SU-DHL-6 (cell line): Measurements from ENCODE around the gene C1QL1.

Source experiments
- CTCF ChIP-seq: fragments of 200-600 bp; sonication (generic); IDR thresholded peaks from one replicate; pipeline ENCODE4 v1.5.1; 2017; ENCODE audit warnings: antibody characterized with exemption, mild to moderate bottlenecking, low read length, moderate library complexity; ENCODE audit not compliant: insufficient read depth, poor library complexity, severe bottlenecking
- EZH2phosphoT487 ChIP-seq: fragments of 200-600 bp; sonication (generic), shearing (Covaris generic); conservative IDR thresholded peaks from 2 replicates; pipeline ENCODE4 v1.6.1; 2018; ENCODE audit warnings: mild to moderate bottlenecking, antibody characterized with exemption, low read length, moderate library complexity, mixed read lengths

DNA sequence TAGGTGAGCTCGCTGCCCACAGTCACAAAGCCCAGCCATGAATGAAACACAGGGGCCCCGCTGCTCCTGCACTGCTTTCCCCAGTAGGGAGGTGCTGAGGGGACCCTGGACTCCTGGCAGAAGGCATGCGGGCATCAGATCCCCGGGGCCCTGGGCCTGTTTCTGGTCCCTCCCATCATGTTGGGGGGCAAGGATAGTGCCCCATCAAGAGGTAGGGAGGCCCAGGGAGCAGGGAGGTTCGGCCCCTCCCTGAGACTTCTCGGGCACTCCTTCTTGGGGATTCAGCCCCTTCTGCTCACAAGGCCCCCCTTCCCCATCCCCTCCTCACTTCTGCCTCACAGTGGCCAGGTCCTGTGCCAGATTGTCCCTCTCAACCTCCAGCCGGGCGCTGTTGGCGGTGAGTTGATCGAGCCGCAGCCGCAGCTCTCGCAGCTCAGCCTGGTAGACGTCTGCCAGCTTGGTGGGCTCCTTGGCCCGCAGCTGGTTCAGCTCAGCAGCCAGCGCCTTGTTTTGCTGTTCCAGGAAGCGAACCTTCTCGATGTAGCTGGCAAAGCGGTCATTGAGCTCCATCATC lies 53.3 kb downstream of the C1QL1 start:
- TF ChIP-seq CTCF (no peak), EZH2phosphoT487 (no peak)
